Activated CD4-positive, alpha-beta T cell treated with anti-CD3 and anti-CD28 coated beads for 1 hour (primary cell): ENCODE measurements around the gene SNAPC3.
"Not testable (repeated sequence)": the region's sequence is repeated elsewhere in the genome, so short reads cannot be mapped to it uniquely, and the experiment has no call there.

Source experiments
- DNase-seq: peaks from one replicate; pipeline ENCODE4 v3.0.0-alpha.2; 2020

SNAPC3 gene

DNA sequence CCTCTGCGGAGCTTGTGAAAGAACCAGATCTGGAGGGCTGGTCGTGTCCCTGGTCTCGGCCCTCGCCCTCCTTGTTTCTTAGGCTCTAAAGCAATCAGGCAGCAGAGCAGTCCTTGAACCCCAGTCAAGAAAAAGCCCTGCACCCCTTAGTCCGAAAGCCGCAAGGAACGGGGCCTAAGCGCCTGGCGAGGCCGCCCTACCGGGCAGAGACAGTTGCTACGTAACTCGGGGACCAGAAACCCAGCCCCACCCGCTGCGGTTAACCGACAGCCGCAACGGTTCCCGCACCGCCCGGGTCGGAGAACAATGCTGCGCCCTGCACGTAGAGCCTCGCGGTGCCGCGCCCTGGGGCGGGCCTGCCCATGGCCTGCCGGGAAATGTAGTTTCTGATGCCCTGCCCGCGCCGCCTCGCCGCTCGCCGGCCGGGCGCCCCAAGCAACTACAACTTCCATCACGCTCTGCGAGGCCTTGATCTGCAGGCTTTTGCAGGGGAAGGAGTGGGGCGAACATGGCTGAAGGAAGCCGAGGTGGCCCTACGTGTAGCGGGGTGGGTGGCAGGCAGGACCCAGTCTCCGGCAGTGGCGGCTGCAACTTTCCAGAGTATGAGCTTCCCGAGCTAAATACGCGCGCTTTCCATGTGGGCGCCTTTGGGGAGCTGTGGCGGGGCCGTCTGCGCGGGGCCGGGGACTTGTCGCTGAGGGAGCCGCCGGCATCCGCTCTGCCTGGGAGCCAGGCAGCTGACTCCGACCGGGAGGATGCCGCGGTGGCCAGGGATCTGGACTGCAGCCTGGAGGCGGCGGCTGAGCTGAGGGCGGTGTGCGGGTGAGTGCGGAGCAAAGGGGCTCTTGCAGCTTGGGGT is at the start of gene SNAPC3:
SNAPC3 (plus strand) TSS at position 505 of the 859 bp plus-strand sequence; CDS start at position 509, 4 bp downstream.
- peak; percentile 88 for DNase-seq

- no peak for DNase-seq
These were observed 48.8 kb upstream of the SNAPC3 start for GRCh38 chr9:15373881-15374280.

GRCh38 chr9:15374310-15374709 is 48.4 kb upstream of the SNAPC3 start:
- DNase-seq, result no peak

- DNase-seq, result no peak
These were observed 47.9 kb upstream of the SNAPC3 start for GRCh38 chr9:15374825-15375224.

DNA sequence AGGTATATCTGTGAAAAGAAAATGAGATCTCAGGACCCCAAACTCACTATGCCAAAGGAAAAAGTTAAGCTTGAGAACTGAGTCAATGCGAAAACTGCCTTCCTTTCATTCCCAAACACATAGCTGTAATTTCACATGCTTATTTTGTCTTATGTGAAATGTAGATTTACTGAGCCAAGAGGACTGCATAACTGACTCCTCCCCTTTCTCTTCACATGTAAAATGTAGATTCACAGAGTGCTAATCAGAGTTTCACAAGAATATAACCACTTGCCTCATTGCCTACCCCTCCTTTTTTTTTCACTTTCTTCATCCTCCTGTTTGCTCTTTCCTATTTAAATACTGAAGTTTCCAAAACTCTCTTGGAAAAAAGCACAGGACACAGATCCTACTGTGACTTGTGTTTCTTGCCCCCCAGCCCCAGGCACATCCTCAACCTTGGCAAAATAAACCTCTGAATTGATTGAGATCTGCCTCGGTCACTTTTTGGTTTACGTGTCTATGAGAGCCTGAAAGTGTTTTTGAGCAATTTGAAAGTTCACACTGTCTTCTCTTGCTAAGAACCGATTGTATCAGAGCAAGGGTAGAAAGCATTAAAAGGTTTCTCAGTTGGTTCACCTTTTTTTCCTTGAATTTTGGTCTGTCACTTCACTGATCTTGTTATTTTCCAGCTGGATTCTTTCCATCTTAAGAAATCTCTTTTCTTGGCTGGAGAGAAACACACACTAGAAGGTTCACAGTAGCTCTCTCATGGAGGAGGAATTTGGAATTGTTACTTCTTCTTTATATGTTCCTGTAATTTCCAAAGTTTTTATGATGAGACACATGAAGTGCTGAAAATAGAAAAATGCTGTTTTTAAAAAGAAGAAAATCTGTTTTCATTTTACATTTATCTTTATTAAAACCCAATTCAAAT is 44.8 kb upstream of the SNAPC3 start:
- DNase-seq, result no peak

DNA sequence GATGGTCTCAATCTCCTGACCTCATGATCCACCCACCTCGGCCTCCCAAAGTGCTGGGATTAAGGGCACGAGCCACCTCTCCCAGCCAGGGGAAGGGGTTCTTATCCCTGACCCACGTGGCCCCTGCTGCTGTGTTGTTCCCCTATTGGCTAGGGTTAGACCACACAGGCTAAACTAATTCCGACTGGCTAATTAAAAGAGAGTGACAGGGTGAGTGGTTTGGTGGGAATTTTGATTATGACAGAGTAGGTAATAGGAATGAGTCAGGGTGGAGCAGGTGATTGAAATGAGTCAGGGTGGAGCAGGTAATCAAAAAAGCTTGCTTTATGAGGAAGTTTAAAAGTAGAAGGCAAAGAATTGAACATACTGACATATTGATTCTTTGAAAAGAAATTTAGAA is 43.4 kb upstream of the SNAPC3 start:
- not testable (repeated sequence) for DNase-seq

DNA sequence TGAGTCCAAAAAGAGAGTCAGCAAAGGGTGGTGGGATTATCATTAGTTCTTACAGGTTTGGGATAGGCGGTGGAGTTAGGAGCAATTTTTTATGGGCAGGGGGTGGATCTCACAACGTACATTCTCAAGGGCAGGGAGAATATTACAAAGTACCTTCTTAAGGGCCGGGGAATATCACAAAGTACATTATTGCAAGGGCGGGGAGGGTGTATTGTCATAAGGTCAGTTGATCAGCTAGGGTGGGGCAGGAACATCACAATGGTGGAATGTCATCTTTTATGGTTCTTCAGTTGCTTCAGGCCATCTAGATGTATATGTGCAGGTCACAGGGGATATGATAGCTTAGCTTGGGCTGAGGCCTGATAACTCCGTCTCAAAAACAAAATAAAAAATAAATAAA is 42.8 kb upstream of the SNAPC3 start:
- DNase-seq, result not testable (repeated sequence)

GRCh38 chr9:15381491-15381890 is 41.2 kb upstream of the SNAPC3 start:
- DNase-seq, result no peak

- DNase-seq, result no peak
These were observed 36.2 kb upstream of the SNAPC3 start for GRCh38 chr9:15386465-15386864.

DNA sequence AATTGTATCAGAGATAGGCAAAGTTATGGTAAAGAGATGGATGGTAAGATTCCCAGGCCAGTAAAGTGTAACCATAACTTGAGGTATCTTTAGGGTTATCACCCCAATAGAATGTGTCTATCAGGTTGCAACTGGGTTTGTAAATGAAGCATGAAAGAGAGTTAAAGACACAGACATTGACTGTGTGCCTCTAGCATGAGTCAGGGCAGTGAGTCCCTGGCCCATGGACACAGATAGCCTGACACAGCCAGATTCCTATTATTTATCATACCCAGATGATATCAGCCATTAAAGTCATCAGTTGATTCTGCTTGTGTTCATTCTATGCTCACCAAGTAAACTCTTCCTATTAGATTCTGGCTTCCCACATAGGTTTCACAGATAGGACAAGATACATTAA is 33.5 kb upstream of the SNAPC3 start:
- no peak for DNase-seq

GRCh38 chr9:15389631-15390030 is 33.0 kb upstream of the SNAPC3 start:
- DNase-seq, result no peak

DNA sequence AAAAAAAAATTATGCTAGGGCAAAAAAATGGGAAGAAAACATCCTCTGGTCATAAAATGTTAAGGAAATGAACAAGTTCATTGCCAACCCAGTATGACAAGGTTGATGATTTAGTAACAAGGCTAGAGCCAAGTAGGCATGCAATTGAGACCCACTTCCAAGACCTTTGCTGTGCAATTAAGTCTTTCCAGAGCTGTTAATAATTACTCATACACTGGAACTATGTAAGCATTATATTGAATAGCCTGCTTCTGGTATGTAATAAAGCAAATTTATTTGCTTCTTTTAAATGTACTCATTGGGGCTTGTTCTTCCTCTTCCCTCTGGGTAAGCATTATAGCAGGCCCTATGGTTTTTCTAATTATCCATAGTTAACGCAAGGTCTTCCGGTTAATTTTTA is 32.5 kb upstream of the SNAPC3 start:
- DNase-seq, result no peak

- no peak for DNase-seq
These were observed 30.3 kb upstream of the SNAPC3 start for GRCh38 chr9:15392363-15392762.

DNA sequence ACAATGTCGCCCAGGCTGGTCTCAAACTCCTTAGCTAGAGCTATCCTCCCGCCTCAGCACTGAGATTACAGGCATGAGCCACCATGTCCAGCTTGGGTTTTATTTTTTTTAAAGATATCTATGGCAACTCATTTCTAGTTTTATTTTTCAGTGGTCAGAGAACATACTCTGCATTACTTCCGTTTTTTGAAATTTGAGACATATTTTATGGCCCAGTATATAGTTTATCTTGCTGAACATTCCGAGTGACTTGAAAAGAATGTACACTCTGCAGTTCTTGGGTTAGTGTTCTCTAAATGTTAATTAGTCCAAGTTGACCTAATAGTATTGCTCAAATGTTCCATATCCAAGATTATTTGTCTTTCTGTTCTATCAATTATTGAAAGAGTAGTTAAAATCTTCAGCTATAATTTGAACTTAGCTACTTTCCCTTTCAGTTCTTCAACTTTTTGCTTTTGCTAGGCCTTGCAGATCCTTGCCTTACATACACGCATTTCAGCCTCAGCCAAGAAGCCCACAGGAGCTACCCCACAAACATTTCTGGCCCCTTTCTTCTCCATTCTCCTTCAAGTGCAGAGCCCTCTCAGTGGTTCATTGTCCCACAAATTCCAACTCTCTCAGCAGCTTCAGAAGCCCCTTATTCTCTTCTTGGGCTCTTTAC is 22.3 kb upstream of the SNAPC3 start:
- no peak for DNase-seq

- DNase-seq, result no peak
These were observed 21.4 kb upstream of the SNAPC3 start for GRCh38 chr9:15401266-15401665.

GRCh38 chr9:15403155-15403554 is 19.5 kb upstream of the SNAPC3 start:
- no peak for DNase-seq

DNA sequence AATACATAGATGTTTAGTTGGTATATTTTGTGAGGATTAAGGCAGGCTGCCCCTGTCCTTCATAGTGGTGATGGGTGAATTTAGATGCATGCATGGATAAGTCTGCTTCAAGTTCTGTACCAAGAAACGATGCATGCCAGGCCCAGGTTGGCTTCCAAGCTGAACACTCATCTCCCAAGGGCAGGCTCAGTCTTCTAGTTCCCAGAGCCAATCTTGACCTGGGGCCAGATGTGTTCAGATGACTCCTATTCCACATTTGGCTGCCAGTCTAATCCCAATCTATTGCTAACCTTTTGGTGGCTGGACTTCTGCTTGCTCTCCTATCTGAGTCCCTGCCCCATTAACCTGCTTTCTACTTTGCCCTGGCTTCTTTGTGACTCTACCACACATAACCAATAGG is 18.5 kb upstream of the SNAPC3 start:
- no peak for DNase-seq

DNA sequence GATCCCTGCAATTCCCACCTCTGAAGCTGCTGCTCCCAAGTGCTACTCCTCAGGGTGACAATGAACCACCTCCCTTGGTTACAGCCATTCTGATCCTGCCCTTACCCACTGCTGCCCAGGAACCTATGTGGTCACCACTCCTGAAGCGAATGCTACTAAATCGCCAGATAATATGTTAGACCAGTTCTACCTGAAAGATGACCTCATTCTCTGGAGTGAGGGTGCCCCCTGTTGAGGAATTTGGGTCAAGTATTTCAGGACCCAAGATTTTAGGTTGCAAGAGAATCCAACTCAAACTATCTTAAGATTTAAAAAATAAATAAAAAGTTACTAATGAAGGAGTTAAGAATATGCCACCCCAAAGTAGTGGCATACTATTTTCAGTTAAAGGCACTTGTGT is 5.8 kb upstream of the SNAPC3 start:
- no peak for DNase-seq

DNA sequence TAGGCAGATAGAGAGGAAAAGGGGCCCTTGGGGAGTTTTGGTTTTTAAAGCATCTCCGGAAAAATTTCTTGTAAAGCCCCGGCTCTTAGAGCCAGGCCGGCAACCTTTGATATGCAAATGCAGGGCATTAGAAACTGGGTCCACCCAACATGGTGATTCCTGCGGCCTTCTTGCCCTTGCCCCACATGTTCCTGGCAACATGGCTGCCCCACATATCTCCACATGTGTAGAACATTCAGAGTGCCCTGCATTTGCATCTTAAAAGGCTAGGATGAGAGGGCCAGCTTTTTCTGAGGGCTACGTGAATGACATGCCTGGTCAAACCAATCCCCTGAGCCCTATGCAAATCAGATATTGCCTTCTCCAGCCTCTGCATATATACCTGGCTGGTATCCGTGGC is 5.0 kb upstream of the SNAPC3 start:
- no peak for DNase-seq

- DNase-seq, result no peak
These were observed 1.9 kb upstream of the SNAPC3 start for GRCh38 chr9:15420796-15421195.

DNA sequence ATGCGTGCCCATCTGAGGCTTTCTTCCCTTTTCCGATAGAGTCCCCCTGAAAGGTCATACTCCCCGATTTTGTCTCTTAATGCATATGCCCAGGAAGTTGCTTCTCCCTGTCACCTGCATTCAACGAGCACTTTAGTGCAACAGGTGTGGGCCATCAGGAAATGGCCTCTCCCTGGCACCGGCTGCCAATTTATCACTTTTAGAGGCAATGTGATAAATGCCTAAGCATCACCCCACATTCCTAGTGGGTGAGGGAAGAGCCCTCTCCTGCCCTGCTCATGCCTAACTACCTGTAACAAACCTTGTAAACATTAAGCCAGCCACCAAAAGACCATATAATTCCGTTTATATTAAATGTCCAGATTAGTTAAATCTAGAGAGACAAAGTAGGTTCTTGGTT is 1.1 kb upstream of the SNAPC3 start:
- no peak for DNase-seq

GRCh38 chr9:15421990-15422371 is 695 bp upstream of the SNAPC3 start:
- no peak for DNase-seq

DNA sequence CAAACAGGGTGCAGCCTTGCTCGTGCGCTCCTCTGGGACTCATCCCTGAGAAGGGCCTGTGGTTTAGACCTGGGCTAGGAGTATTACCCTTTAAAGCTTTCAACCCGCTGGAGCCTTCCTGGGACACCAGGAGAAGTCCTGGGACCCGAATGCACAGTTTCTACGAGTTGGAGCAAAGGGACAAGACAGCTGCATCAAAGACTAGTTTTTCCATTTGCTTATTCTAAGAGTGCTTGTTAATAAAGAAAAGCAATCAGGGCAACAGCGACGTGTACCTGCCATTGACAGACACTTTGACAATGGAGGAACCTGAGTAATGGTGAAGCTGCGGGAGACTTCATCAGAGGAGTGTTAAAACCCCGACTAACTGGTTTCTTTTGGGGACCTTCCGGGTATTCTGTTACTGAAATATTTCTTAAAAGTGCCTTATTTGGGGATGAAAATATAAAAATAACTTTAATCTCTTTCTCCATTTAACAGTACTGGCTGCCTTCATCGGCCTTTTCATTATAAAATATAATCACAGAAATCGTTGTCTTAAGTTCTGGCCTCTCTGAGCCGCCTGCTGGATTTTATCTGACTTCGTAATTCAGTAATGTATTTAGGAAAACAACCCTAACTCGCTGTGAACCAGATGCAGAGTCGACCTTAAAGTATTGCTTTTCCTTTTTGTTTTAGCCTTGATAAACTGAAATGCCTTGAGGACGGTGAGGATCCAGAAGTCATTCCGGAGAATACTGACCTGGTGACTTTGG is 732 bp downstream of the SNAPC3 start:
- no peak for DNase-seq
